Bronchial epithelial cell (primary cell): ENCODE measurements around the gene PCCA. TPM values are rescaled to one million over a fixed set of nuclear protein-coding genes. Genes with fewer than 3 reads are reported as not detected.
"Not testable (repeated sequence)": the region's sequence is repeated elsewhere in the genome, so short reads cannot be mapped to it uniquely, and the experiment has no call there.

ENCODE experiments used
- DNase-seq: peaks from one replicate; pipeline ENCODE4 v3.0.0-alpha.2; 2010; ENCODE audit warnings: low read depth
- FAIRE-seq: peaks from 2 replicates; lab custom pipeline; 2011; peaks lifted over from hg19 to GRCh38; lab: Jason Lieb, UNC
- H3K27me3 ChIP-seq: 2 replicates; pipeline ENCODE4 v1.5.1; 2011; ENCODE audit warnings: low read length; ENCODE audit not compliant: control insufficient read depth, insufficient read depth
- H3K36me3 ChIP-seq: 2 replicates; pipeline ENCODE4 v1.5.1; 2011; ENCODE audit warnings: low read length; ENCODE audit not compliant: control insufficient read depth, insufficient read depth
- H3K4me3 ChIP-seq: 2 replicates; pipeline ENCODE4 v1.5.1; 2011; ENCODE audit warnings: mild to moderate bottlenecking, low read depth, low read length, control low read depth
- CTCF ChIP-seq: IDR thresholded peaks from 2 replicates; pipeline ENCODE4 v1.5.1; 2011; ENCODE audit warnings: mild to moderate bottlenecking, moderate library complexity, low read length, control low read depth, inconsistent platforms; ENCODE audit not compliant: insufficient read depth, severe bottlenecking
- total RNA-seq: library from RNA; depleted of rRNA; stranded (reverse); fragments of >200 nt; gene quantifications from 2 replicates; pipeline ENCODE4 v1.2.1, GENCODE V29; 2014

PCCA gene
- total RNA-seq, 1 donor from 2014 or later, result 27.1 TPM

- no peak overlapping the region for H3K4me3 ChIP-seq
- TF ChIP-seq CTCF, result no peak
- FAIRE-seq, result no peak
- H3K36me3 ChIP-seq, result no peaks in the 10 kb centered on the region
- no peaks in the 10 kb centered on the region for H3K27me3 ChIP-seq
- no peak for DNase-seq
These were observed 124.1 kb downstream of the PCCA start for GRCh38 chr13:100212904-100213553.

DNA sequence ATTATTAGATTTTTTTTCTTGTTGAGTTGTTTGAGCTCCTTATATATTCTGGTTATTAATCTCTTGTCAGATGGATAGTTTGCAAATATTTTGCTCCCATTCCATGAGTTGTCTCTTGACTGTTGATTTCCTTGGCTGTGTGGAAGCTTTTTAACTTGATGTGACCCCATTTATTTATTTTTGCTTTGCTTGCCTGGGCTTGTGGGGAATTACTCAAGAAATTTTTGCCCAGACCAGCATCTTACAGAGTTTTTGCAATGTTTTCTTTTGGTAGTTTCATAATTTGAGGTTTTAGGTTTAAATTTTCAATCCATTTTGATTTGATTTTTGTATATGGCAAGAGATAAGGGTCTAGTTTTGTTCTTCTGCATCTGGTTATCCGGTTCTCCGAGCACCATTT lies 124.7 kb downstream of the PCCA start:
- no peak for TF ChIP-seq CTCF
- H3K36me3 ChIP-seq, result no peaks in the 10 kb centered on the region
- no peaks in the 10 kb centered on the region for H3K27me3 ChIP-seq
- peak; percentile 80 for DNase-seq
- no peak overlapping the region for H3K4me3 ChIP-seq
- no peak for FAIRE-seq

- no peak for TF ChIP-seq CTCF
- no peak overlapping the region for H3K4me3 ChIP-seq
- DNase-seq, result peak; percentile 89
- no peaks in the 10 kb centered on the region for H3K27me3 ChIP-seq
- H3K36me3 ChIP-seq, result no peaks in the 10 kb centered on the region
- no peak for FAIRE-seq
These were observed 126.0 kb downstream of the PCCA start for GRCh38 chr13:100214886-100215285.

- no peaks in the 10 kb centered on the region for H3K36me3 ChIP-seq
- H3K4me3 ChIP-seq, result no peak overlapping the region
- TF ChIP-seq CTCF, result no peak
- FAIRE-seq, result no peak
- H3K27me3 ChIP-seq, result no peaks in the 10 kb centered on the region
- no peak for DNase-seq
These were observed 132.3 kb downstream of the PCCA start for GRCh38 chr13:100221166-100221565.

GRCh38 chr13:100223966-100224530 lies 135.2 kb downstream of the PCCA start:
- DNase-seq, H3K27me3 ChIP-seq, FAIRE-seq, H3K4me3 ChIP-seq, H3K36me3 ChIP-seq: not testable (repeated sequence)

DNA sequence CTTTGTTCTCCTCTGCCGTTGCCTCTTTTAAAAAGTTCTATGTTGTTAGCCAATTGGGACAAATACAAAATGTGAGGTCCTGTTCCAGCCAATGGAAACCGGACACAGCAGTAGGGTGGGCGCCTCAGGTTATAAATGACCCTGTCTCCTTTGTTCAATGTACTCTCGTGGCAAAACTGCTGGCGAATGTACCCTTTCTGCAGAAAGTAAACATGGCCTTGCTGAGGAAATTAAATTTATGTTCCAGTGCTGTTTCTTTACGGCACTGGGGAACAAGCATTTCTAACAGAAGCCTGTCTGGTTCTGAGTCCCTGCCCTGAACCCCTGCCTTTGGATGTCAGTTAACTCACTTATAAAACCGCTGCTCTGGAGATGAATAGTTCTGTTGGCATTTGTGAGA lies 140.7 kb downstream of the PCCA start:
- Histone ChIP-seq H3K27me3 (no peaks in the 10 kb centered on the region), H3K4me3 (no peak overlapping the region), H3K36me3 (no peaks in the 10 kb centered on the region)
- no peak for FAIRE-seq
- TF ChIP-seq CTCF, result no peak
- DNase-seq, result no peak
